ENCODE measurements around the gene IMMP2L. TPM values are rescaled to one million over a fixed set of nuclear protein-coding genes. Genes with fewer than 3 reads are reported as not detected.

IMMP2L gene
- total RNA-seq, 1 donor: 19.9 TPM

- H3K4me2 ChIP-seq (ENCODE audit: insufficient read depth, low read length): no peak overlapping the region
- no peaks in the 10 kb centered on the region for H3K9me3 ChIP-seq (ENCODE audit: low read depth, low read length)
- DNase-seq (ENCODE audit: insufficient read length, low spot score, missing footprints): no peak
- no peak overlapping the region for H2AFZ ChIP-seq (ENCODE audit: low read length)
- no peak overlapping the region for H3K4me3 ChIP-seq (ENCODE audit: insufficient read depth, low read length)
- no peaks in the 10 kb centered on the region for H3K4me1 ChIP-seq (ENCODE audit: insufficient read depth, low read length)
- H4K20me1 ChIP-seq (ENCODE audit: insufficient read depth, low read length): no peaks in the 10 kb centered on the region
- no peak overlapping the region for H3K27ac ChIP-seq (ENCODE audit: low read depth, low read length)
- H3K27me3 ChIP-seq (ENCODE audit: insufficient read depth, low read length): no peaks in the 10 kb centered on the region
- no peak for TF ChIP-seq CTCF (IDR thresholded peaks at IDR 0.05; ENCODE audit: extremely low read depth, low read depth, low read length)
- H3K79me2 ChIP-seq (ENCODE audit: insufficient read depth, low read length): no peaks in the 10 kb centered on the region
- H3K36me3 ChIP-seq (ENCODE audit: insufficient read depth, low read length): no peaks in the 10 kb centered on the region
These were observed 16.5 kb upstream of the IMMP2L start for GRCh38 chr7:111578754-111579153.

GRCh38 chr7:111571720-111572119 lies 9.4 kb upstream of the IMMP2L start:
- DNase-seq (ENCODE audit: insufficient read length, low spot score, missing footprints): no peak
- H3K36me3 ChIP-seq (ENCODE audit: insufficient read depth, low read length): no peaks in the 10 kb centered on the region
- H3K4me2 ChIP-seq (ENCODE audit: insufficient read depth, low read length): no peak overlapping the region
- no peaks in the 10 kb centered on the region for H3K4me1 ChIP-seq (ENCODE audit: insufficient read depth, low read length)
- H3K27ac ChIP-seq (ENCODE audit: low read depth, low read length): no peak overlapping the region
- TF ChIP-seq CTCF (IDR thresholded peaks at IDR 0.05; ENCODE audit: extremely low read depth, low read depth, low read length): no peak
- H3K79me2 ChIP-seq (ENCODE audit: insufficient read depth, low read length): no peaks in the 10 kb centered on the region
- no peaks in the 10 kb centered on the region for H3K27me3 ChIP-seq (ENCODE audit: insufficient read depth, low read length)
- H2AFZ ChIP-seq (ENCODE audit: low read length): no peak overlapping the region
- no peaks in the 10 kb centered on the region for H4K20me1 ChIP-seq (ENCODE audit: insufficient read depth, low read length)
- no peaks in the 10 kb centered on the region for H3K9me3 ChIP-seq (ENCODE audit: low read depth, low read length)
- H3K4me3 ChIP-seq (ENCODE audit: insufficient read depth, low read length): no peak overlapping the region

GRCh38 chr7:111568870-111569462 lies 6.7 kb upstream of the IMMP2L start:
- H3K4me2 ChIP-seq (ENCODE audit: insufficient read depth, low read length): no peak overlapping the region
- no peaks in the 10 kb centered on the region for H3K9me3 ChIP-seq (ENCODE audit: low read depth, low read length)
- no peaks in the 10 kb centered on the region for H3K36me3 ChIP-seq (ENCODE audit: insufficient read depth, low read length)
- H3K27ac ChIP-seq (ENCODE audit: low read depth, low read length): no peak overlapping the region
- H2AFZ ChIP-seq (ENCODE audit: low read length): no peak overlapping the region
- no peaks in the 10 kb centered on the region for H3K27me3 ChIP-seq (ENCODE audit: insufficient read depth, low read length)
- no peak for TF ChIP-seq CTCF (IDR thresholded peaks at IDR 0.05; ENCODE audit: extremely low read depth, low read depth, low read length)
- no peak overlapping the region for H3K4me3 ChIP-seq (ENCODE audit: insufficient read depth, low read length)
- H3K4me1 ChIP-seq (ENCODE audit: insufficient read depth, low read length): no peaks in the 10 kb centered on the region
- no peaks in the 10 kb centered on the region for H4K20me1 ChIP-seq (ENCODE audit: insufficient read depth, low read length)
- DNase-seq (ENCODE audit: insufficient read length, low spot score, missing footprints): no peak
- no peaks in the 10 kb centered on the region for H3K79me2 ChIP-seq (ENCODE audit: insufficient read depth, low read length)

- H3K27me3 ChIP-seq (ENCODE audit: insufficient read depth, low read length): no peaks in the 10 kb centered on the region
- no peaks in the 10 kb centered on the region for H4K20me1 ChIP-seq (ENCODE audit: insufficient read depth, low read length)
- no peaks in the 10 kb centered on the region for H3K4me1 ChIP-seq (ENCODE audit: insufficient read depth, low read length)
- H3K27ac ChIP-seq (ENCODE audit: low read depth, low read length): no peak overlapping the region
- DNase-seq (ENCODE audit: insufficient read length, low spot score, missing footprints): no peak
- H3K79me2 ChIP-seq (ENCODE audit: insufficient read depth, low read length): no peaks in the 10 kb centered on the region
- H3K4me2 ChIP-seq (ENCODE audit: insufficient read depth, low read length): no peak overlapping the region
- H3K9me3 ChIP-seq (ENCODE audit: low read depth, low read length): no peaks in the 10 kb centered on the region
- no peak overlapping the region for H3K4me3 ChIP-seq (ENCODE audit: insufficient read depth, low read length)
- H3K36me3 ChIP-seq (ENCODE audit: insufficient read depth, low read length): no peaks in the 10 kb centered on the region
- TF ChIP-seq CTCF (IDR thresholded peaks at IDR 0.05; ENCODE audit: extremely low read depth, low read depth, low read length): no peak
- H2AFZ ChIP-seq (ENCODE audit: low read length): no peak overlapping the region
These were observed 6.1 kb upstream of the IMMP2L start for GRCh38 chr7:111568419-111568818.

Measured in osteoblast (primary cell).